Ishikawa (cell line): Measurements from ENCODE around the gene ATP1A4.

ENCODE experiments used
- EP300 ChIP-seq: IDR thresholded peaks from 2 replicates; pipeline ENCODE4 v1.6.1; 2012; ENCODE audit warnings: borderline replicate concordance
- RAD21 ChIP-seq: IDR thresholded peaks from 2 replicates; pipeline ENCODE4 v1.6.1; 2012; ENCODE audit warnings: low read depth
- TAF1 ChIP-seq: IDR thresholded peaks from 2 replicates; pipeline ENCODE4 v1.6.1; 2012; ENCODE audit warnings: low read depth, mild to moderate bottlenecking
- USF1 ChIP-seq: IDR thresholded peaks from 2 replicates; pipeline ENCODE4 v1.6.1; 2012

GRCh38 chr1:160219062-160219929 is 67.9 kb downstream of the ATP1A4 start:
- TF ChIP-seq RAD21, result peak; percentile 74
- TF ChIP-seq TAF1, result no peak
- no peak for TF ChIP-seq USF1
- no peak for TF ChIP-seq EP300
